ENCODE results near the gene UBE2I. TPM values are rescaled to one million over a fixed set of nuclear protein-coding genes. Genes with fewer than 3 reads are reported as not detected.

UBE2I gene
- total RNA-seq, 1 experiment from 2014 or later = 290 TPM

- no peak overlapping the region for H3K4me3 Mint-ChIP-seq
- Histone ChIP-seq H3K9me3 (ENCODE audit: control insufficient read depth, low read depth, low read length) (no peaks in the 10 kb centered on the region), H3K18ac (ENCODE audit: insufficient read length, low read depth, low read length) (no peak overlapping the region), H3K79me1 (ENCODE audit: insufficient read depth, low read depth, low read length, poor library complexity, severe bottlenecking) (no peaks in the 10 kb centered on the region), H3K79me2 (ENCODE audit: insufficient read depth, low read length) (no peaks in the 10 kb centered on the region), H4K20me1 (ENCODE audit: control insufficient read depth, insufficient read depth, insufficient read length) (no peaks in the 10 kb centered on the region), H4K5ac (ENCODE audit: insufficient read length, low read depth, low read length) (no peak overlapping the region), H2BK5ac (ENCODE audit: insufficient read length, low read length) (no peak overlapping the region), H3K27ac (ENCODE audit: insufficient read length, low read depth, low read length) (no peak overlapping the region), H3K56ac (ENCODE audit: insufficient read length, low read depth, low read length) (no peak overlapping the region), H3K23me2 (ENCODE audit: insufficient read length, low read depth, low read length, poor library complexity, severe bottlenecking) (no peaks in the 10 kb centered on the region), H2BK15ac (ENCODE audit: low read depth, low read length) (no peak overlapping the region), H3K9ac (ENCODE audit: extremely low read depth, insufficient read length, low read length) (no peak overlapping the region), H4K91ac (ENCODE audit: insufficient read length, low read depth, low read length) (no peak overlapping the region), H2AK5ac (ENCODE audit: insufficient read length, low read length) (no peak overlapping the region), H3K4me2 (ENCODE audit: insufficient read depth, insufficient read length, low read length) (no peak overlapping the region), H3T11ph (ENCODE audit: low read length) (no peak overlapping the region), H4K8ac (replicated peaks; ENCODE audit: insufficient read length, low read depth, low read length) (no peak overlapping the region), H3K27me3 (ENCODE audit: insufficient read depth, low read length) (no peaks in the 10 kb centered on the region), H2BK20ac (ENCODE audit: low read depth, low read length, poor library complexity, severe bottlenecking) (no peak overlapping the region), H2BK120ac (ENCODE audit: low read depth, low read length, poor library complexity, severe bottlenecking) (no peak overlapping the region), H3K23ac (ENCODE audit: insufficient read length, low read depth, low read length) (no peak overlapping the region), H2BK12ac (ENCODE audit: insufficient read length, low read depth, low read length) (no peak overlapping the region), H3K4ac (ENCODE audit: low read depth, low read length) (no peak overlapping the region), H3K4me1 (ENCODE audit: insufficient read depth, low read length) (no peaks in the 10 kb centered on the region), H2AFZ (ENCODE audit: low read length) (no peak overlapping the region), H3K14ac (ENCODE audit: insufficient read depth, low read length) (no peak overlapping the region)
- peaks cover 11% of the 10 kb centered on the region for H3K27me3 Mint-ChIP-seq (ENCODE audit: low read depth)
- WGBS (ENCODE audit: extremely low coverage, insufficient read length, low lambda C conversion rate) = no CpG with 5 or more reads among the region's 31 CpGs
- no peak for DNase-seq
- peaks cover 3 to 18% (median 12%) of the 10 kb centered on the region in 3 experiments; a peak in 5 of 7 replicates for H3K36me3 Mint-ChIP-seq (ENCODE audit: insufficient read depth in 1 of 3, low read depth in 3 of 3)
- H3K9me3 Mint-ChIP-seq = no peaks in the 10 kb centered on the region
- peaks cover 6 to 7% of the 10 kb centered on the region in 2 experiments for H3K4me1 Mint-ChIP-seq
- TF ChIP-seq, protein P1, sequence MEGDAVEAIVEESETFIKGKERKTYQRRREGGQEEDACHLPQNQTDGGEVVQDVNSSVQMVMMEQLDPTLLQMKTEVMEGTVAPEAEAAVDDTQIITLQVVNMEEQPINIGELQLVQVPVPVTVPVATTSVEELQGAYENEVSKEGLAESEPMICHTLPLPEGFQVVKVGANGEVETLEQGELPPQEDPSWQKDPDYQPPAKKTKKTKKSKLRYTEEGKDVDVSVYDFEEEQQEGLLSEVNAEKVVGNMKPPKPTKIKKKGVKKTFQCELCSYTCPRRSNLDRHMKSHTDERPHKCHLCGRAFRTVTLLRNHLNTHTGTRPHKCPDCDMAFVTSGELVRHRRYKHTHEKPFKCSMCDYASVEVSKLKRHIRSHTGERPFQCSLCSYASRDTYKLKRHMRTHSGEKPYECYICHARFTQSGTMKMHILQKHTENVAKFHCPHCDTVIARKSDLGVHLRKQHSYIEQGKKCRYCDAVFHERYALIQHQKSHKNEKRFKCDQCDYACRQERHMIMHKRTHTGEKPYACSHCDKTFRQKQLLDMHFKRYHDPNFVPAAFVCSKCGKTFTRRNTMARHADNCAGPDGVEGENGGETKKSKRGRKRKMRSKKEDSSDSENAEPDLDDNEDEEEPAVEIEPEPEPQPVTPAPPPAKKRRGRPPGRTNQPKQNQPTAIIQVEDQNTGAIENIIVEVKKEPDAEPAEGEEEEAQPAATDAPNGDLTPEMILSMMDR (conservative IDR thresholded peaks at IDR 0.05) = no peak
- H3K27ac Mint-ChIP-seq = no peak overlapping the region
These were observed 36.4 kb downstream of the UBE2I start for GRCh38 chr16:1345651-1346421.

Measured in H9 (cell line).